ENCODE data around the gene CHD9. TPM values are rescaled to one million over a fixed set of nuclear protein-coding genes. Genes with fewer than 3 reads are reported as not detected.

The CHD9 gene
- total and polyA plus RNA-seq, 4 donors: 6.2 to 46.6 (median 32.5) TPM

- Histone ChIP-seq H3K4me1 (ENCODE audit: control insufficient read depth in 4 of 4, insufficient read depth in 4 of 4, low read length in 3 of 4) (peaks cover 3 to 15% (median 12%) of the 10 kb centered on the region in 4 donors), H3K36me3 (ENCODE audit: control insufficient read depth in 4 of 4, insufficient read depth in 3 of 4, low read depth in 1 of 4, low read length in 3 of 4) (no peaks in the 10 kb centered on the region), H3K9me3 (ENCODE audit: control insufficient read depth in 4 of 4, low read length in 3 of 4) (no peaks in the 10 kb centered on the region), H3K9ac (ENCODE audit: low read depth in 1 of 2, low read length in 2 of 2) (no peak overlapping the region), H3K27me3 (ENCODE audit: control insufficient read depth in 4 of 4, insufficient read depth in 4 of 4, low read length in 3 of 4) (no peaks in the 10 kb centered on the region), H3K27ac (ENCODE audit: low read depth in 1 of 2, low read length in 2 of 2) (no peak overlapping the region), H3K4me3 (ENCODE audit: low read depth in 1 of 3, low read length in 3 of 3) (no peak overlapping the region)
- TF ChIP-seq GABPA (IDR thresholded peaks at IDR 0.05 in 1 of 2, conservative IDR thresholded peaks at IDR 0.05 in 1 of 2) (no peak), HNF4A (conservative IDR thresholded peaks at IDR 0.05) (no peak), SP1 (IDR thresholded peaks at IDR 0.05) (no peak), ATF3 (IDR thresholded peaks at IDR 0.05) (no peak), MAX (IDR thresholded peaks at IDR 0.05) (no peak), ZBTB33 (IDR thresholded peaks at IDR 0.05) (no peak)
- DNase-seq (ENCODE audit: low spot score): no peak
- WGBS: 82% methylated on average over 4 of the region's 4 CpGs
Measured at GRCh38 chr16:53103811-53104210, 49.0 kb downstream of the CHD9 start.

- 98% methylated on average over 5 of the region's 5 CpGs for WGBS
- H3K9ac ChIP-seq (ENCODE audit: low read depth in 1 of 2, low read length in 2 of 2): no peak overlapping the region
- no peaks in the 10 kb centered on the region for H3K9me3 ChIP-seq (ENCODE audit: control insufficient read depth in 4 of 4, low read length in 3 of 4)
- no peak overlapping the region for H3K27ac ChIP-seq (ENCODE audit: low read depth in 1 of 2, low read length in 2 of 2)
- TF ChIP-seq ZBTB33 (IDR thresholded peaks at IDR 0.05) (no peak), RXRA (IDR thresholded peaks at IDR 0.05) (no peak), FOXA1 (IDR thresholded peaks at IDR 0.05) (no peak)
- no peaks in the 10 kb centered on the region for H3K27me3 ChIP-seq (ENCODE audit: control insufficient read depth in 4 of 4, insufficient read depth in 4 of 4, low read length in 3 of 4)
- H3K4me1 ChIP-seq (ENCODE audit: control insufficient read depth in 4 of 4, insufficient read depth in 4 of 4, low read length in 3 of 4): peaks cover 0 to 1% (median under 1%) of the 10 kb centered on the region in 4 donors
- H3K36me3 ChIP-seq (ENCODE audit: control insufficient read depth in 4 of 4, insufficient read depth in 3 of 4, low read depth in 1 of 4, low read length in 3 of 4): no peaks in the 10 kb centered on the region
- H3K4me3 ChIP-seq (ENCODE audit: low read depth in 1 of 3, low read length in 3 of 3): no peak overlapping the region
- DNase-seq (ENCODE audit: low spot score): no peak
Measured at GRCh38 chr16:53105565-53105964, 50.8 kb downstream of the CHD9 start.

- no peak for TF ChIP-seq NR2F2 (IDR thresholded peaks at IDR 0.05)
- no peak for TF ChIP-seq JUND (IDR thresholded peaks at IDR 0.05)
- TF ChIP-seq TAF1 (conservative IDR thresholded peaks at IDR 0.05): no peak
- TF ChIP-seq HNF4G (IDR thresholded peaks at IDR 0.05): no peak
- no peak for TF ChIP-seq MAX (IDR thresholded peaks at IDR 0.05)
- no peak for TF ChIP-seq ZBTB33 (IDR thresholded peaks at IDR 0.05)
- TF ChIP-seq, protein P1, sequence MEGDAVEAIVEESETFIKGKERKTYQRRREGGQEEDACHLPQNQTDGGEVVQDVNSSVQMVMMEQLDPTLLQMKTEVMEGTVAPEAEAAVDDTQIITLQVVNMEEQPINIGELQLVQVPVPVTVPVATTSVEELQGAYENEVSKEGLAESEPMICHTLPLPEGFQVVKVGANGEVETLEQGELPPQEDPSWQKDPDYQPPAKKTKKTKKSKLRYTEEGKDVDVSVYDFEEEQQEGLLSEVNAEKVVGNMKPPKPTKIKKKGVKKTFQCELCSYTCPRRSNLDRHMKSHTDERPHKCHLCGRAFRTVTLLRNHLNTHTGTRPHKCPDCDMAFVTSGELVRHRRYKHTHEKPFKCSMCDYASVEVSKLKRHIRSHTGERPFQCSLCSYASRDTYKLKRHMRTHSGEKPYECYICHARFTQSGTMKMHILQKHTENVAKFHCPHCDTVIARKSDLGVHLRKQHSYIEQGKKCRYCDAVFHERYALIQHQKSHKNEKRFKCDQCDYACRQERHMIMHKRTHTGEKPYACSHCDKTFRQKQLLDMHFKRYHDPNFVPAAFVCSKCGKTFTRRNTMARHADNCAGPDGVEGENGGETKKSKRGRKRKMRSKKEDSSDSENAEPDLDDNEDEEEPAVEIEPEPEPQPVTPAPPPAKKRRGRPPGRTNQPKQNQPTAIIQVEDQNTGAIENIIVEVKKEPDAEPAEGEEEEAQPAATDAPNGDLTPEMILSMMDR (IDR thresholded peaks at IDR 0.05; ENCODE audit: low read depth, low read length, missing input control): no peak
- no peak for TF ChIP-seq HNF4A (conservative IDR thresholded peaks at IDR 0.05)
- no peak for TF ChIP-seq SP1 (IDR thresholded peaks at IDR 0.05)
- no peak for TF ChIP-seq ATF3 (IDR thresholded peaks at IDR 0.05)
- no peak for TF ChIP-seq RXRA (IDR thresholded peaks at IDR 0.05)
- TF ChIP-seq RAD21 (IDR thresholded peaks at IDR 0.05): no peak
- TF ChIP-seq EGR1 (IDR thresholded peaks at IDR 0.05; ENCODE audit: low read depth in 2 of 2): no peak
- no peak for TF ChIP-seq FOXA1 (IDR thresholded peaks at IDR 0.05)
- Histone ChIP-seq H3K27ac (ENCODE audit: low read depth in 1 of 2, low read length in 2 of 2) (no peak overlapping the region), H3K9me3 (ENCODE audit: control insufficient read depth in 4 of 4, low read length in 3 of 4) (no peaks in the 10 kb centered on the region), H3K36me3 (ENCODE audit: control insufficient read depth in 4 of 4, insufficient read depth in 3 of 4, low read depth in 1 of 4, low read length in 3 of 4) (no peaks in the 10 kb centered on the region), H3K27me3 (ENCODE audit: control insufficient read depth in 4 of 4, insufficient read depth in 4 of 4, low read length in 3 of 4) (no peaks in the 10 kb centered on the region), H3K4me1 (ENCODE audit: control insufficient read depth in 4 of 4, insufficient read depth in 4 of 4, low read length in 3 of 4) (no peaks in the 10 kb centered on the region), H3K9ac (ENCODE audit: low read depth in 1 of 2, low read length in 2 of 2) (no peak overlapping the region), H3K4me3 (ENCODE audit: low read depth in 1 of 3, low read length in 3 of 3) (no peak overlapping the region)
- WGBS: 78% methylated on average over 5 of the region's 5 CpGs
- no peak for DNase-seq (ENCODE audit: low spot score)
Measured at GRCh38 chr16:53111078-53111791, 56.4 kb downstream of the CHD9 start.

All from liver (tissue), 9 donors.